B cell (primary cell): ENCODE results near the gene CCDC3. TPM values are rescaled to one million over a fixed set of nuclear protein-coding genes. Genes with fewer than 3 reads are reported as not detected.

Experiments
- ATAC-seq: fragments of 200-7000 bp; cut with Tn5 transposase; one replicate; pipeline ENCODE4 v1.10.0; 2021; ENCODE audit warnings: low read depth, mild to moderate bottlenecking, moderate number of reproducible peaks, moderate library complexity
- CTCF ChIA-PET: fragments of 350-600 bp; sonication (Branson Sonifier 250); formaldehyde crosslinking; loops from one replicate; lab custom pipeline; 2021; ENCODE audit warnings: antibody characterized with exemption, inconsistent platforms; lab: Charles Lee
- POLR2A ChIA-PET: fragments of 350-600 bp; sonication (Branson Sonifier 250); formaldehyde crosslinking; loops from one replicate; lab custom pipeline; 2021; ENCODE audit warnings: antibody characterized with exemption; lab: Charles Lee
- DNase-seq: peaks from one replicate; pipeline ENCODE4 v3.0.0; 2013
- H2AFZ ChIP-seq: 2 replicates; pipeline ENCODE4 v1.6.1; 2012; ENCODE audit warnings: mild to moderate bottlenecking, low read depth, low read length; ENCODE audit not compliant: insufficient read depth, poor library complexity, severe bottlenecking
- H3K27ac ChIP-seq, 2 donors: 1 replicate in 1 of 2; 2 replicates in 1 of 2; pipeline ENCODE4 v1.5.1; 2012 to 2013; ENCODE audit warnings: low read length in 2 of 2, mild to moderate bottlenecking in 2 of 2, moderate library complexity in 1 of 2
- H3K27me3 ChIP-seq, 4 experiments: fragments of 200-600 bp in 1 of 4; sonication (generic) in 1 of 4; replicated peaks in 1 of 4; 1 replicate in 2 of 4; 2 replicates in 2 of 4; pipeline versions ENCODE4 v1.6.1 to v1.7.0; 2013 to 2016; ENCODE audit warnings: low read length in 3 of 4, mild to moderate bottlenecking in 2 of 4, mixed read lengths in 1 of 4, moderate library complexity in 1 of 4; ENCODE audit not compliant: insufficient read depth in 4 of 4, control insufficient read depth in 3 of 4; ENCODE audit errors: control extremely low read depth in 1 of 4
- H3K36me3 ChIP-seq, 2 experiments: replicated peaks in 1 of 2; 1 replicate in 1 of 2; 2 replicates in 1 of 2; pipeline versions ENCODE4 v1.6.1 to v1.7.1; 2013; ENCODE audit warnings: low read length in 1 of 2; ENCODE audit not compliant: insufficient read depth in 2 of 2, control insufficient read depth in 1 of 2; ENCODE audit errors: control extremely low read depth in 1 of 2, extremely low read depth in 1 of 2
- H3K4me1 ChIP-seq, 2 donors: fragments of 200-600 bp in 1 of 2; sonication (generic) in 1 of 2; 1 replicate in 1 of 2; 2 replicates in 1 of 2; pipeline versions ENCODE4 v1.5.1 to v1.6.1; 2013 to 2017; ENCODE audit warnings: low read length in 2 of 2; ENCODE audit not compliant: control insufficient read depth in 2 of 2, insufficient read depth in 2 of 2
- H3K4me2 ChIP-seq: replicated peaks from 2 replicates; pipeline ENCODE3; 2012; ENCODE audit warnings: mild to moderate bottlenecking, low read depth, low read length; ENCODE audit not compliant: poor library complexity, severe bottlenecking
- H3K4me3 ChIP-seq, 5 experiments: fragments of 200-600 bp in 1 of 5; sonication (generic) in 1 of 5; 1 replicate in 3 of 5; 2 replicates in 2 of 5; pipeline versions ENCODE4 v1.5.1 to v1.7.0; 2011 to 2016; ENCODE audit warnings: low read length in 4 of 5, mild to moderate bottlenecking in 4 of 5, low read depth in 2 of 5, control low read depth in 1 of 5, moderate library complexity in 1 of 5; ENCODE audit not compliant: insufficient read depth in 1 of 5; ENCODE audit errors: control extremely low read depth in 1 of 5, extremely low read depth in 1 of 5
- H3K79me2 ChIP-seq: fragments of 200-600 bp; sonication (generic); one replicate; pipeline ENCODE4 v1.6.0; 2016; ENCODE audit warnings: low read length; ENCODE audit not compliant: control insufficient read depth, insufficient read depth
- H3K9ac ChIP-seq: fragments of 200-600 bp; sonication (generic); 2 replicates; pipeline ENCODE4 v1.6.1; 2017; ENCODE audit warnings: mild to moderate bottlenecking, low read length, moderate library complexity
- H3K9me3 ChIP-seq, 3 donors: one replicate each; pipeline versions ENCODE4 v1.6.1 to v1.7.1; 2013; ENCODE audit warnings: low read length in 2 of 3; ENCODE audit not compliant: control insufficient read depth in 2 of 3, insufficient read depth in 1 of 3; ENCODE audit errors: control extremely low read depth in 1 of 3
- H4K20me1 ChIP-seq: 2 replicates; pipeline ENCODE4 v1.6.0; 2012; ENCODE audit warnings: mild to moderate bottlenecking, low read length; ENCODE audit not compliant: insufficient read depth, control insufficient read depth, poor library complexity, severe bottlenecking
- H3K27ac Mint-ChIP-seq: one replicate; pipeline ENCODE4 v1.8.0; 2021; ENCODE audit warnings: mixed read lengths
- H3K27me3 Mint-ChIP-seq: one replicate; pipeline ENCODE4 v1.8.0; 2021; ENCODE audit warnings: mixed read lengths
- H3K4me1 Mint-ChIP-seq: one replicate; pipeline ENCODE4 v1.8.0; 2021; ENCODE audit warnings: mixed read lengths
- H3K4me3 Mint-ChIP-seq: one replicate; pipeline ENCODE4 v1.8.0; 2021; ENCODE audit warnings: mixed read lengths
- H3K9me3 Mint-ChIP-seq: one replicate; pipeline ENCODE4 v1.8.0; 2022; ENCODE audit warnings: mixed read lengths; ENCODE audit not compliant: insufficient read depth
- CTCF ChIP-seq: fragments of 200-600 bp; IDR thresholded peaks from one replicate; pipeline ENCODE4 v1.8.0; 2022; ENCODE audit warnings: antibody characterized with exemption, mild to moderate bottlenecking
- EZH2 ChIP-seq: IDR thresholded peaks from 2 replicates; pipeline ENCODE4 v1.6.1; 2012; ENCODE audit warnings: borderline replicate concordance, low read depth, mild to moderate bottlenecking, moderate library complexity, low read length; ENCODE audit not compliant: insufficient read depth, poor library complexity, severe bottlenecking
- WGBS: methylation state at CpG from one replicate; pipeline ENCODE4 v1.1.5; 2013; ENCODE audit warnings: missing lambda C conversion rate; ENCODE audit not compliant: insufficient coverage; 5-methylcytosine and 5-hydroxymethylcytosine counted together
- intact Hi-C: fragments of 100-400 bp; cut with micrococcal nuclease; formaldehyde crosslinking; loops from one replicate; pipeline ENCODE4 v1.10.0; 2022
- polyA plus RNA-seq: library from polyadenylated mRNA; depleted of rRNA; stranded (reverse); fragments of >200 nt; gene quantifications from 2 replicates; pipeline ENCODE4 v1.2.3, GENCODE V29; 2012
- total RNA-seq, 2 donors: library from RNA; stranded (reverse); fragments of 120-200 nt in 1 of 2; gene quantifications; 1 replicate in 1 of 2; 2 replicates in 1 of 2; pipeline versions ENCODE4 v1.2.3 to v1.2.4, GENCODE V29; 2013 to 2022

CCDC3 gene
- total and polyA plus RNA-seq, 2 donors (not counting 1 experiment from before 2014, with no cell fraction given) = 0.12 TPM; not detected in 1

GRCh38 chr10:12911795-12912194 lies 89.7 kb downstream of the CCDC3 start:
- H2AFZ ChIP-seq = no peak overlapping the region
- H3K36me3 ChIP-seq = no peaks in the 10 kb centered on the region
- no peak overlapping the region for H3K27ac Mint-ChIP-seq
- no peak overlapping the region for H3K4me3 Mint-ChIP-seq
- DNase-seq (no peak), ATAC-seq (no peak)
- H3K4me1 Mint-ChIP-seq = no peaks in the 10 kb centered on the region
- CTCF ChIA-PET = interaction anchor here (0.6 kb wide), 1 partner anchor 9 kb away, joined by 3 read pairs; no protein-coding TSS in a partner anchor
- H3K27ac ChIP-seq = no peak overlapping the region
- H3K79me2 ChIP-seq = no peaks in the 10 kb centered on the region
- H3K9me3 Mint-ChIP-seq = no peaks in the 10 kb centered on the region
- peaks cover 28% of the 10 kb centered on the region for H3K27me3 Mint-ChIP-seq
- no peak overlapping the region for H3K4me2 ChIP-seq
- H3K27me3 ChIP-seq = no peaks in the 10 kb centered on the region
- TF ChIP-seq CTCF (no peak), EZH2 (no peak)
- no CpG with 5 or more reads among the region's 3 CpGs for WGBS
- H3K4me1 ChIP-seq = no peaks in the 10 kb centered on the region
- H3K9me3 ChIP-seq = peaks cover 0 to 3% (median 2%) of the 10 kb centered on the region in 3 donors
- H4K20me1 ChIP-seq = no peaks in the 10 kb centered on the region
- POLR2A ChIA-PET = no interaction called here
- intact Hi-C loops = no loop called here
- no peak overlapping the region for H3K4me3 ChIP-seq
- H3K9ac ChIP-seq = no peak overlapping the region

GRCh38 chr10:12910835-12911234 lies 90.7 kb downstream of the CCDC3 start:
- H2AFZ ChIP-seq = no peak overlapping the region
- no peak for DNase-seq
- TF ChIP-seq EZH2 (no peak), CTCF (no peak)
- no peaks in the 10 kb centered on the region for H3K4me1 ChIP-seq
- H3K27me3 ChIP-seq = no peaks in the 10 kb centered on the region
- no peak overlapping the region for H3K4me3 Mint-ChIP-seq
- ChIA-PET CTCF (interaction anchor here (1.5 kb wide), 1 partner anchor 9 kb away, joined by 4 read pairs; no protein-coding TSS in a partner anchor), POLR2A (no interaction called here)
- H3K27me3 Mint-ChIP-seq = peaks cover 31% of the 10 kb centered on the region
- no peaks in the 10 kb centered on the region for H4K20me1 ChIP-seq
- H3K4me1 Mint-ChIP-seq = no peaks in the 10 kb centered on the region
- no peak overlapping the region for H3K27ac ChIP-seq
- WGBS = 93% methylated on average over 2 of the region's 4 CpGs
- no peaks in the 10 kb centered on the region for H3K79me2 ChIP-seq
- H3K9me3 ChIP-seq = peaks cover 0 to 3% (median 2%) of the 10 kb centered on the region in 3 donors
- no peak overlapping the region for H3K4me3 ChIP-seq
- ATAC-seq = no peak
- H3K4me2 ChIP-seq = no peak overlapping the region
- H3K36me3 ChIP-seq = no peaks in the 10 kb centered on the region
- intact Hi-C loops = no loop called here
- H3K9ac ChIP-seq = no peak overlapping the region
- no peaks in the 10 kb centered on the region for H3K9me3 Mint-ChIP-seq
- no peak overlapping the region for H3K27ac Mint-ChIP-seq
